HEK293T (cell line): Measurements from ENCODE around the gene SLC22A4.

Source experiments
- CTCF ChIA-PET: fragments of 350-600 bp; formaldehyde crosslinking; extraction: SDS; loops from one replicate; lab custom pipeline; 2021; ENCODE audit warnings: antibody characterized with exemption, inconsistent platforms; lab: Yijun Ruan, JAX
- POLR2A ChIA-PET: fragments of 350-600 bp; formaldehyde crosslinking; extraction: SDS; loops from one replicate; lab custom pipeline; 2020; ENCODE audit warnings: antibody characterized with exemption, inconsistent platforms; lab: Yijun Ruan, JAX
- DNase-seq: peaks from one replicate; pipeline ENCODE4 v3.0.0; 2012; ENCODE audit warnings: mixed read lengths; ENCODE audit errors: extremely low spot score
- ARNT ChIP-seq: fragments of 450-650 bp; IDR thresholded peaks from 2 replicates; pipeline ENCODE4 v1.6.1; 2017; ENCODE audit warnings: mild to moderate bottlenecking
- BHLHE40 ChIP-seq: fragments of 450-650 bp; IDR thresholded peaks from 2 replicates; pipeline ENCODE4 v1.6.1; 2016; ENCODE audit warnings: mild to moderate bottlenecking, moderate library complexity, borderline replicate concordance
- CTBP1 ChIP-seq: fragments of 450-650 bp; IDR thresholded peaks from 2 replicates; pipeline ENCODE4 v1.6.1; 2016; ENCODE audit warnings: borderline replicate concordance
- ELF4 ChIP-seq: fragments of 450-650 bp; IDR thresholded peaks from 2 replicates; pipeline ENCODE4 v1.6.1; 2017; ENCODE audit warnings: antibody characterized with exemption
- FOXA1 ChIP-seq: fragments of 450-650 bp; IDR thresholded peaks from 2 replicates; pipeline ENCODE4 v1.6.1; 2016; ENCODE audit warnings: mild to moderate bottlenecking
- FOXK2 ChIP-seq: fragments of 450-650 bp; IDR thresholded peaks from 2 replicates; pipeline ENCODE4 v1.6.1; 2016; ENCODE audit warnings: mild to moderate bottlenecking
- FOXM1 ChIP-seq: fragments of 450-650 bp; IDR thresholded peaks from 2 replicates; pipeline ENCODE4 v1.6.1; 2017; ENCODE audit warnings: mild to moderate bottlenecking, borderline replicate concordance
- HDGF ChIP-seq: fragments of 450-650 bp; IDR thresholded peaks from 2 replicates; pipeline ENCODE4 v1.6.1; 2017; ENCODE audit warnings: antibody characterized with exemption, borderline replicate concordance
- L3MBTL2 ChIP-seq: fragments of 450-650 bp; conservative IDR thresholded peaks from 2 replicates; pipeline ENCODE4 v1.6.1; 2016; ENCODE audit warnings: mild to moderate bottlenecking
- LEF1 ChIP-seq: fragments of 450-650 bp; IDR thresholded peaks from 2 replicates; pipeline ENCODE4 v1.6.1; 2017; ENCODE audit warnings: mild to moderate bottlenecking, borderline replicate concordance
- NFRKB ChIP-seq: fragments of 450-650 bp; IDR thresholded peaks from 2 replicates; pipeline ENCODE4 v1.6.1; 2016; ENCODE audit warnings: mild to moderate bottlenecking, moderate library complexity
- PKNOX1 ChIP-seq: fragments of 450-650 bp; IDR thresholded peaks from 2 replicates; pipeline ENCODE4 v1.6.1; 2016
- SP1 ChIP-seq: fragments of 450-650 bp; IDR thresholded peaks from 2 replicates; pipeline ENCODE4 v1.6.1; 2017
- SUZ12 ChIP-seq: fragments of 450-650 bp; IDR thresholded peaks from 2 replicates; pipeline ENCODE4 v1.6.1; 2016; ENCODE audit warnings: mild to moderate bottlenecking
- TARDBP ChIP-seq: fragments of 450-650 bp; IDR thresholded peaks from 2 replicates; pipeline ENCODE4 v1.6.1; 2016
- ZNF384 ChIP-seq: fragments of 450-650 bp; IDR thresholded peaks from 2 replicates; pipeline ENCODE4 v1.6.1; 2016

Gene SLC22A4

GRCh38 chr5:132371603-132371994, 77.4 kb downstream of the SLC22A4 start:
- DNase-seq: no peak
- TF ChIP-seq LEF1 (no peak), FOXM1 (no peak), FOXA1 (no peak), L3MBTL2 (no peak), TARDBP (no peak), PKNOX1 (no peak), ZNF384 (no peak), SUZ12 (no peak), SP1 (no peak), FOXK2 (no peak), ELF4 (no peak), HDGF (no peak), ARNT (no peak), NFRKB (no peak), CTBP1 (no peak), BHLHE40 (no peak)
- ChIA-PET POLR2A (interaction anchor here (1.2 to 3.9 kb wide), 3 partner anchors 20 to 119 kb away, joined by 3 to 19 read pairs (median 3); partner anchors contain the start of genes IRF1 and SLC22A4), CTCF (interaction anchor here (0.7 to 1.6 kb wide), 3 partner anchors 129 to 191 kb away, joined by 3 to 5 read pairs (median 3); no protein-coding TSS in a partner anchor)

GRCh38 chr5:132372127-132372526, 77.9 kb downstream of the SLC22A4 start:
- TF ChIP-seq NFRKB (no peak), SUZ12 (no peak), TARDBP (no peak), SP1 (no peak), BHLHE40 (no peak), CTBP1 (no peak), ARNT (no peak), L3MBTL2 (no peak)
- CTCF ChIA-PET: interaction anchor here (0.8 to 1.6 kb wide), 2 partner anchors 129 to 134 kb away, joined by 3 to 5 read pairs; no protein-coding TSS in a partner anchor
- POLR2A ChIA-PET: interaction anchor here (1.3 to 3.9 kb wide), 2 partner anchors 79 to 119 kb away, joined by 3 to 19 read pairs; partner anchors contain the start of genes IRF1 and SLC22A4
- DNase-seq: no peak

DNA sequence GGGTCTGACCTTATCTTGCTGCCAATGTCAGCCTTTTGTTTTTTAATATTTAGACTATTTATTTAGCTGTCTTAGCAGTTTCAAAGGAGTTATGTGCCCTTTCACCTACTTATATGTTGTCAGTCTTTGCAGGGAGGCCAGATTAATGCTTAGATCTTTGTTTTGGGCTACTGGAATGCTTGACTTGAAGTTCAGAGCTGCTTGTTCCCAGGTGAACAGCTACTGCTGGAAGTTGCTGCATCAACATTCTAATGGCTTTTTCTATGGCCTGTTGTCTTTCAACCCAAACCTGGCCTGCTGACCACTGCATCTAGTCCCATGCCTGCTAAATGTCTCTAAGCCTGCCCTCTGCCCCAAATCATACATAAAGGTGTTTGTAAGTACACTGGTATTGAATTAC, 78.3 kb downstream of the SLC22A4 start:
- ChIA-PET POLR2A (interaction anchor here (1.3 to 3.9 kb wide), 2 partner anchors 79 to 118 kb away, joined by 3 to 19 read pairs; partner anchors contain the start of genes IRF1 and SLC22A4), CTCF (interaction anchor here (1.6 kb wide), 1 partner anchor 134 kb away, joined by 5 read pairs; no protein-coding TSS in a partner anchor)
- TF ChIP-seq L3MBTL2: no peak
- no peak for TF ChIP-seq ELF4
- no peak for TF ChIP-seq HDGF
- no peak for TF ChIP-seq CTBP1
- no peak for TF ChIP-seq ZNF384
- no peak for DNase-seq

GRCh38 chr5:132375957-132376356, 81.8 kb downstream of the SLC22A4 start:
- ChIA-PET POLR2A (interaction anchor here (5.0 kb wide), 1 partner anchor 82 kb away, joined by 22 read pairs; the partner anchor contains the start of gene SLC22A4), CTCF (no interaction called here)
- DNase-seq: no peak
- TF ChIP-seq ZNF384: no peak
- TF ChIP-seq LEF1: no peak
- TF ChIP-seq PKNOX1: no peak
- no peak for TF ChIP-seq BHLHE40
- no peak for TF ChIP-seq NFRKB
- no peak for TF ChIP-seq TARDBP
- TF ChIP-seq FOXM1: no peak
- no peak for TF ChIP-seq FOXA1

DNA sequence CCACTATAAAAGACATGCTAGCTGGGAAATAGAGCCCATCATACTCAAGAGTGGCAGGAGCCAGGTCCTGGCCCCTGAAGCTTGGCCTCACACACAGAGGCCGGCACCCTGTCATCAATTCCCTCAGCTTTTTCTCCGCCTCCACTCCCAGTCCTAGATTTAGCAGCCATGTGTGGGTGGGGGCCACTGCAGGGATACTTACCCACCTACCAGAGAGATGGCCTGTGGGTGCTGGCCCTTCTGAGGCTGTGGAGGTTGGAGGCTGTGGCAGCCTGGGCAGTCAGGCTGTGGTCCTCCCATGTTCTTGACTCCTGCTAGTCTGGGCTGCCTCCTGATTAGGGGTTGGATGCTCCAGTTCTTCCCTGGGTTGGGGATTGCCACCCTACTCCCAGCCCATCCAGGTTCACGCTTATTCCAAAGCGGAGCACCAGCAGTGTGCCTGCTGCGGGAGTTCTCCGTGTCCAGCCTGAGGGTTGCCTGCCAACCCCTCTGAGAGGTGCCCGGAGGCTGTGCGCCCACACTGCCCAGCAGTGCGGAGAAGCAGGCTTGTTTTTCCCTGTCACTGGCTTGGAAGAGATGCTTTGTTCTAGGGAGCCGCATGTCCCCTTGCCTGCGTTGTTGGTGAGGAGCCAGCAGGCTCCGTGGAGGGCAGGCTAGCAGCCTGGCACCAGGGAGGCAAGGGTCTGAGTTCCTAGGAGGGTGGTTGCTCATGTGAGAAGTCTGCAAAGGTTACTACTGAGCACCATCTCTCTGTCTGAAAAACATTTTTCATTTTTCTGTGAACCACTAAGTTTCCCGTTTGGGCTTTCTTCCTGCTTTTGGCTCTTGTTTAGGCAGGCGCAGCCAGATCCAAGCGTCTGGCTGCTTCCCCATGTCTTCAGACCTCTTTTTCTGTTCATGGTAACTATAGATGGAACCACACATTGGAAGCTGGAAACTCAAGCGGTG, 82.8 kb downstream of the SLC22A4 start:
- TF ChIP-seq ELF4: no peak
- ChIA-PET CTCF (interaction anchor here (0.8 kb wide), 1 partner anchor 124 kb away, joined by 3 read pairs; no protein-coding TSS in a partner anchor), POLR2A (interaction anchor here (5.0 kb wide), 1 partner anchor 83 kb away, joined by 22 read pairs; the partner anchor contains the start of gene SLC22A4)
- DNase-seq: no peak

GRCh38 chr5:132377738-132378137, 83.5 kb downstream of the SLC22A4 start:
- ChIA-PET POLR2A (interaction anchor here (1.8 to 5.0 kb wide), 2 partner anchors 8 to 84 kb away, joined by 12 to 22 read pairs; partner anchors contain the start of genes SLC22A4 and SLC22A5), CTCF (interaction anchor here (0.8 kb wide), 1 partner anchor 123 kb away, joined by 3 read pairs; no protein-coding TSS in a partner anchor)
- DNase-seq: no peak
- TF ChIP-seq NFRKB (no peak), CTBP1 (no peak), ZNF384 (no peak), FOXK2 (no peak), BHLHE40 (no peak), LEF1 (no peak), ARNT (no peak), PKNOX1 (no peak)
